Fibroblast of lung (primary cell): Measurements from ENCODE around the gene MEF2D. TPM values are rescaled to one million over a fixed set of nuclear protein-coding genes. Genes with fewer than 3 reads are reported as not detected.

Source experiments
- DNase-seq, 2 donors: peaks; one replicate each; pipeline versions ENCODE4 v3.0.0 to v3.0.0-alpha.2; 2010; ENCODE audit warnings: low read depth in 2 of 2
- H2AFZ ChIP-seq: 2 replicates; pipeline ENCODE4 v1.5.1; 2012; ENCODE audit warnings: low read length, control low read depth, inconsistent platforms
- H3K27ac ChIP-seq: 2 replicates; pipeline ENCODE4 v1.5.1; 2011; ENCODE audit warnings: low read length, control low read depth; ENCODE audit not compliant: insufficient read depth
- H3K27me3 ChIP-seq: 2 replicates; pipeline ENCODE4 v1.5.1; 2011; ENCODE audit warnings: mild to moderate bottlenecking, low read length; ENCODE audit not compliant: control insufficient read depth, insufficient read depth
- H3K36me3 ChIP-seq: 2 replicates; pipeline ENCODE4 v1.5.1; 2011; ENCODE audit warnings: low read length; ENCODE audit not compliant: control insufficient read depth, insufficient read depth
- H3K4me1 ChIP-seq: 2 replicates; pipeline ENCODE4 v1.5.1; 2011; ENCODE audit warnings: low read length; ENCODE audit not compliant: control insufficient read depth, insufficient read depth; ENCODE audit errors: extremely low read depth
- H3K4me2 ChIP-seq: 2 replicates; pipeline ENCODE4 v1.5.1; 2011; ENCODE audit warnings: low read length, control low read depth; ENCODE audit not compliant: insufficient read depth; ENCODE audit errors: extremely low read depth
- H3K4me3 ChIP-seq, 4 experiments: fragments of 200-600 bp in 1 of 4; sonication (generic) in 1 of 4; replicated peaks in 1 of 4; 2 replicates each; pipeline ENCODE4 v1.5.1; 2011 to 2016; ENCODE audit warnings: low read length in 4 of 4, low read depth in 3 of 4, mild to moderate bottlenecking in 3 of 4, control low read depth in 2 of 4, inconsistent platforms in 1 of 4, mixed read lengths in 1 of 4; ENCODE audit not compliant: insufficient read depth in 1 of 4; ENCODE audit errors: control extremely low read depth in 1 of 4
- H3K79me2 ChIP-seq: 2 replicates; pipeline ENCODE4 v1.5.1; 2012; ENCODE audit warnings: mild to moderate bottlenecking, low read length, inconsistent platforms; ENCODE audit not compliant: control insufficient read depth, insufficient read depth
- H3K9ac ChIP-seq: 2 replicates; pipeline ENCODE4 v1.5.1; 2011; ENCODE audit warnings: mild to moderate bottlenecking, low read length, control low read depth; ENCODE audit not compliant: insufficient read depth
- H3K9me3 ChIP-seq: 2 replicates; pipeline ENCODE4 v1.5.1; 2012; ENCODE audit warnings: low read depth, low read length; ENCODE audit not compliant: control insufficient read depth, insufficient read depth
- H4K20me1 ChIP-seq: 2 replicates; pipeline ENCODE4 v1.5.1; 2011; ENCODE audit warnings: low read length; ENCODE audit not compliant: control insufficient read depth, insufficient read depth; ENCODE audit errors: extremely low read depth
- EZH2 ChIP-seq: IDR thresholded peaks from 2 replicates; pipeline ENCODE4 v1.5.1; 2012; ENCODE audit warnings: low read length, control low read depth, mild to moderate bottlenecking; ENCODE audit errors: missing control alignments
- polyA plus RNA-seq, 2 donors: library from polyadenylated mRNA; depleted of rRNA in 1 of 2; stranded (reverse) in 1 of 2; unstranded in 1 of 2; fragments of >200 nt; gene quantifications; 2 replicates each; pipeline ENCODE4 v1.2.1, GENCODE V29; 2011 to 2012; ENCODE audit warnings: missing spikeins in 1 of 2
- total RNA-seq: library from RNA; depleted of rRNA; stranded (reverse); fragments of >200 nt; gene quantifications from 2 replicates; pipeline ENCODE4 v1.2.1, GENCODE V29; 2014
- TF ChIP-seq, protein P1 (sequence below), 2 donors: IDR thresholded peaks in 1 of 2; conservative IDR thresholded peaks in 1 of 2; 1 replicate in 1 of 2; 2 replicates in 1 of 2; pipeline ENCODE4 v1.5.1; 2011 to 2012; ENCODE audit warnings: low read length in 2 of 2, control low read depth in 1 of 2, inconsistent platforms in 1 of 2, low read depth in 1 of 2, mild to moderate bottlenecking in 1 of 2

MEF2D gene
- total and polyA plus RNA-seq, 2 donors (not counting 1 experiment from before 2014, with no cell fraction given), result 9.9 to 12.7 TPM

DNA sequence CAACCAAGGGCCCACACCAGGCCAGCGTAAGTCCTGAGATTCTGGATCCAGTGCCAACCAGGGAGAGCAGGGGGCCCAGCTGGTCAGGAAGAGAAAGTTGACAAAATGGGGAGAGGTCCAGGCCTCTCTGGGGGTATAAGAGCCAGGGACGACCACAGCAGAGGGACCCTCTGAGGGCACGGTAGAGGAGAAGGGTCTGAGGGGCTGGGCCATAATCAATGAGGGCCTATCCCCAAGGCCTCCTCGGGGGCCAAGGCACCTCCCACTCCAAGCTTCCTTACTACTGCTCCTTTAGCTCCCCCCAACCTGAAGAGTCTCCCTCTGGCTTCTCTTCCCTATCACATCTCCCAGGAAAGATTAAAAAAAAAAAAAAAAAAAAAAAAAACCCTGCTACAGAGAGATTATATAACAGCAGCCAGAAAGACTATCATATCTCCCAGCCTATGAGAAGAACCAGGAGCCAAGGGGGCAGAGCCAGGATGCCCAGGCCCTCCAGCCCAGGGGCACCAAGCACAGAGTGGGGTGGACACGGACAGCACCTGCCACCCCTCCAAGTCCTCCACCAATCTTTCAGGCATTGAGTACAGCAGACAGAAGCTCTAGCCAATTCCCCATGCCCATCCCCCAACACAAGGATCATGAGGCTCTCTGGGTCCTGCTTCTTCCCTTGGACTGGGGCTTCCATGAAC lies 2.7 kb downstream of the MEF2D start:
- H3K4me2 ChIP-seq, result peak overlapping the region; percentile 72
- no peak overlapping the region for H3K9ac ChIP-seq
- peak overlapping the region in 3 of 4 experiments; percentile 38 to 93 (median 89) for H3K4me3 ChIP-seq
- DNase-seq, result no peak
- peaks cover 4% of the 10 kb centered on the region for H3K36me3 ChIP-seq
- no peak for TF ChIP-seq EZH2
- TF ChIP-seq, protein P1, sequence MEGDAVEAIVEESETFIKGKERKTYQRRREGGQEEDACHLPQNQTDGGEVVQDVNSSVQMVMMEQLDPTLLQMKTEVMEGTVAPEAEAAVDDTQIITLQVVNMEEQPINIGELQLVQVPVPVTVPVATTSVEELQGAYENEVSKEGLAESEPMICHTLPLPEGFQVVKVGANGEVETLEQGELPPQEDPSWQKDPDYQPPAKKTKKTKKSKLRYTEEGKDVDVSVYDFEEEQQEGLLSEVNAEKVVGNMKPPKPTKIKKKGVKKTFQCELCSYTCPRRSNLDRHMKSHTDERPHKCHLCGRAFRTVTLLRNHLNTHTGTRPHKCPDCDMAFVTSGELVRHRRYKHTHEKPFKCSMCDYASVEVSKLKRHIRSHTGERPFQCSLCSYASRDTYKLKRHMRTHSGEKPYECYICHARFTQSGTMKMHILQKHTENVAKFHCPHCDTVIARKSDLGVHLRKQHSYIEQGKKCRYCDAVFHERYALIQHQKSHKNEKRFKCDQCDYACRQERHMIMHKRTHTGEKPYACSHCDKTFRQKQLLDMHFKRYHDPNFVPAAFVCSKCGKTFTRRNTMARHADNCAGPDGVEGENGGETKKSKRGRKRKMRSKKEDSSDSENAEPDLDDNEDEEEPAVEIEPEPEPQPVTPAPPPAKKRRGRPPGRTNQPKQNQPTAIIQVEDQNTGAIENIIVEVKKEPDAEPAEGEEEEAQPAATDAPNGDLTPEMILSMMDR (conservative IDR thresholded peaks at IDR 0.05 in 1 of 2, IDR thresholded peaks at IDR 0.05 in 1 of 2; ENCODE audit: low read depth in 1 of 2, low read length in 2 of 2), result no peak
- H2AFZ ChIP-seq, result no peak overlapping the region
- peaks cover 47% of the 10 kb centered on the region for H3K4me1 ChIP-seq
- no peaks in the 10 kb centered on the region for H3K9me3 ChIP-seq
- H3K27ac ChIP-seq, result no peak overlapping the region
- no peaks in the 10 kb centered on the region for H3K27me3 ChIP-seq
- peaks cover 5% of the 10 kb centered on the region for H4K20me1 ChIP-seq
- peaks cover 73% of the 10 kb centered on the region for H3K79me2 ChIP-seq

DNA sequence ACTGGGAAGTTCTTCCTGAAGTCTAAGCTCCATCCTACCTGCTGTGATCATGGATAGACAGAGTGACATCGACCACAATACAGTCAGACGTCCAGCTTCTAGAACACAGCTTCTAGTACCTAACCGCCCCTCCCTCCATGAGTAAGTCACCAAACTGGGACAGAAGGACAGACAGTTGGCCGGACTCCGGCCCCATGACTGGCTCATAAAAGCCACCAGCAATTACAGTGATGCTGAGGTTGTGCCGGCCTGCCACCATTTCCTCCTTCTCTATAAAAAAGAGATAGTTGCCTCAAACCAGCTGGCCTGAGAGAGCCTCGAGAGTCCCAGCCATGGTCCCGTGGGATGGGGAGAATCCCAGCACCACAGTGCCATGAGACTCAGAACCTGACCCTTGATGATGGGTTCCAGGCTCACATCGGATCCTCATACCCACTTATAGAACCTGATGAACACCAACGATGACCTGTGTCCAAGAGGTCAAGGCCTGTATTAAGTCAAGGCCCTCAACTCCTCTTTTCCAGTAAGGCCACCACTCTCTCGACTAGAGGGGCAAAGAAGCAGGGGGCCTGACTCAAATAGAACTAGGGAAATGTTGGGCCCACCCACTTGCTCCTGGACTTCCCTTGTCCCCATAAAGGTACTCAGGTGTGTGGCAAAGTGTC lies 3.4 kb downstream of the MEF2D start:
- H2AFZ ChIP-seq, result no peak overlapping the region
- H3K9ac ChIP-seq, result no peak overlapping the region
- H3K36me3 ChIP-seq, result peaks cover 4% of the 10 kb centered on the region
- no peaks in the 10 kb centered on the region for H3K27me3 ChIP-seq
- peaks cover 79% of the 10 kb centered on the region for H3K79me2 ChIP-seq
- peak overlapping the region; percentile 2 for H3K27ac ChIP-seq
- TF ChIP-seq, protein P1 (conservative IDR thresholded peaks at IDR 0.05 in 1 of 2, IDR thresholded peaks at IDR 0.05 in 1 of 2; ENCODE audit: low read depth in 1 of 2, low read length in 2 of 2), result no peak
- TF ChIP-seq EZH2, result no peak
- H3K4me3 ChIP-seq, result peak overlapping the region in 2 of 4 experiments; percentile 4 to 93
- H3K9me3 ChIP-seq, result no peaks in the 10 kb centered on the region
- H3K4me1 ChIP-seq, result peaks cover 47% of the 10 kb centered on the region
- peak overlapping the region; percentile 75 for H3K4me2 ChIP-seq
- H4K20me1 ChIP-seq, result peaks cover 5% of the 10 kb centered on the region
- DNase-seq, result no peak

DNA sequence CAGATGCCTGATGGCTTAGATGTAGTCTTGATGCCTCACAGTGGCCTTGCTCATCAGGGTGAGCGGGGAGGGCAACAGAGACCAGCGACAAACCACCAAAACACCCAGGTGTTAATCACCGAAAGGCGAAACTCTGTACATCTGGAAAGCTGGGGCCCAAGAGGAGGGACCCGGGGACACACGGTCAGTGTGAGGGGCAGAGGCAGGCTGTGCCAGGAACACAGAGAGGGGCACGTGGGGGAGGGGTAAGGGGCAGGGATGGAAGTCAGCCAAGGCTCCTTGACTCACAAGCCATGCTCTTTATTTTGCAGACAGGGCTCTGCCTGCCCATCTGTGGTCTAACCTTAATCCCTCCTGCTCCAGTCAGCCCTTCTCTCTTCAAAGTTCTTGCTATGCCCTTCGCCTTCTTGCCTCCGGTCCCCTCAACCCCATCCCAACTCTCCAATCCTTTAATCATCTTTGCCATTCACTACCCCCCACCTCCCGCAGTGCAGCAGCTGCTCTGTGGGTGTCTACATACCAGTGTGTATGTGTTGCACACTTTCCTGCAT lies 4.3 kb downstream of the MEF2D start:
- H3K36me3 ChIP-seq, result peaks cover 4% of the 10 kb centered on the region
- peaks cover 89% of the 10 kb centered on the region for H3K79me2 ChIP-seq
- H3K27me3 ChIP-seq, result no peaks in the 10 kb centered on the region
- no peak overlapping the region for H2AFZ ChIP-seq
- DNase-seq, result no peak
- H3K27ac ChIP-seq, result peak overlapping the region; percentile 2
- no peak overlapping the region for H3K9ac ChIP-seq
- TF ChIP-seq, protein P1 (conservative IDR thresholded peaks at IDR 0.05 in 1 of 2, IDR thresholded peaks at IDR 0.05 in 1 of 2; ENCODE audit: low read depth in 1 of 2, low read length in 2 of 2), result no peak
- no peak for TF ChIP-seq EZH2
- H3K4me1 ChIP-seq, result peaks cover 47% of the 10 kb centered on the region
- peak overlapping the region; percentile 75 for H3K4me2 ChIP-seq
- H3K4me3 ChIP-seq, result peak overlapping the region in 2 of 4 experiments; percentile 28 to 93
- H3K9me3 ChIP-seq, result no peaks in the 10 kb centered on the region
- peaks cover 5% of the 10 kb centered on the region for H4K20me1 ChIP-seq
